ENCODE data around the gene FSD1.
"Not testable (repeated sequence)": the region's sequence is repeated elsewhere in the genome, so short reads cannot be mapped to it uniquely, and the experiment has no call there.

DNA sequence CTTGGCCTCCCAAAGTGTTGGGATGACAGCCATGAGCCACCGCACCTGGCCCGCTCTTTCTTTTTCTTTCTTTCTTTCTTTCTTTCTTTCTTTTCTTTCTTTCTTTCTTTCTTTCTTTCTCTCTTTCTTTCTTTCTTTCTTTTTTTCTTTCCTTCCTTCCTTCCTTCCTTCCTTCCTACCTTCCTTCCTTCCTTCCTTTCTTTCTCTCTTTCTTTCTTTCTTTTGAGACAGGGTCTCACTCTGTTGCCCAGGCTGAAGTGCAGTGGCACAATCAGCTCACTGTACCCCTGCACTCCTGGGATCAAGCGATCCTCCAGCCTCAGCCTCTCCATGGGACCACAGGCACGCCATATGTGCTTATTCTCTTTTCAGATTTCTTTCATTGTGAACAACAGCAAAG, 18.3 kb upstream of the FSD1 start:
- TF ChIP-seq, protein P1, sequence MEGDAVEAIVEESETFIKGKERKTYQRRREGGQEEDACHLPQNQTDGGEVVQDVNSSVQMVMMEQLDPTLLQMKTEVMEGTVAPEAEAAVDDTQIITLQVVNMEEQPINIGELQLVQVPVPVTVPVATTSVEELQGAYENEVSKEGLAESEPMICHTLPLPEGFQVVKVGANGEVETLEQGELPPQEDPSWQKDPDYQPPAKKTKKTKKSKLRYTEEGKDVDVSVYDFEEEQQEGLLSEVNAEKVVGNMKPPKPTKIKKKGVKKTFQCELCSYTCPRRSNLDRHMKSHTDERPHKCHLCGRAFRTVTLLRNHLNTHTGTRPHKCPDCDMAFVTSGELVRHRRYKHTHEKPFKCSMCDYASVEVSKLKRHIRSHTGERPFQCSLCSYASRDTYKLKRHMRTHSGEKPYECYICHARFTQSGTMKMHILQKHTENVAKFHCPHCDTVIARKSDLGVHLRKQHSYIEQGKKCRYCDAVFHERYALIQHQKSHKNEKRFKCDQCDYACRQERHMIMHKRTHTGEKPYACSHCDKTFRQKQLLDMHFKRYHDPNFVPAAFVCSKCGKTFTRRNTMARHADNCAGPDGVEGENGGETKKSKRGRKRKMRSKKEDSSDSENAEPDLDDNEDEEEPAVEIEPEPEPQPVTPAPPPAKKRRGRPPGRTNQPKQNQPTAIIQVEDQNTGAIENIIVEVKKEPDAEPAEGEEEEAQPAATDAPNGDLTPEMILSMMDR (IDR thresholded peaks at IDR 0.05 in 8 of 11, conservative IDR thresholded peaks at IDR 0.05 in 3 of 11): not testable (repeated sequence)
- TF ChIP-seq POLR2A (IDR thresholded peaks at IDR 0.05): not testable (repeated sequence)

Measured in spleen (tissue), 7 donors.